Liver (tissue), 3 donors: ENCODE results near the gene AP2A2.

Experiments used
- EGR1 ChIP-seq, 2 donors: IDR thresholded peaks; 2 replicates each; pipeline ENCODE4 v1.6.1; 2016 to 2018; ENCODE audit warnings: antibody characterized with exemption in 2 of 2, low read depth in 2 of 2
- JUND ChIP-seq, 2 donors: IDR thresholded peaks; 2 replicates each; pipeline ENCODE4 v1.6.1; 2016; ENCODE audit warnings: antibody characterized with exemption in 2 of 2
- RAD21 ChIP-seq, 2 donors: IDR thresholded peaks; 2 replicates each; pipeline ENCODE4 v1.6.1; 2016; ENCODE audit warnings: antibody characterized with exemption in 2 of 2, mild to moderate bottlenecking in 2 of 2
- SP1 ChIP-seq: IDR thresholded peaks from 2 replicates; pipeline ENCODE4 v1.6.1; 2018; ENCODE audit warnings: antibody characterized with exemption, mild to moderate bottlenecking
- TAF1 ChIP-seq: conservative IDR thresholded peaks from 2 replicates; pipeline ENCODE4 v1.6.1; 2016; ENCODE audit warnings: antibody characterized with exemption, mild to moderate bottlenecking
- YY1 ChIP-seq: IDR thresholded peaks from 2 replicates; pipeline ENCODE4 v1.6.1; 2016; ENCODE audit warnings: antibody characterized with exemption, mild to moderate bottlenecking
- TF ChIP-seq, protein P1 (sequence below): fragments of 150-350 bp; IDR thresholded peaks from 2 replicates; pipeline ENCODE4 v1.5.1; 2017; ENCODE audit warnings: improper control_type of control experiment, low read depth, low read length; ENCODE audit not compliant: missing input control
- TF ChIP-seq, protein P2 (sequence below): IDR thresholded peaks from 2 replicates; pipeline ENCODE4 v1.6.1; 2016; ENCODE audit warnings: antibody characterized with exemption
- donor health status: healthy.
- donor health status: healthy.

DNA sequence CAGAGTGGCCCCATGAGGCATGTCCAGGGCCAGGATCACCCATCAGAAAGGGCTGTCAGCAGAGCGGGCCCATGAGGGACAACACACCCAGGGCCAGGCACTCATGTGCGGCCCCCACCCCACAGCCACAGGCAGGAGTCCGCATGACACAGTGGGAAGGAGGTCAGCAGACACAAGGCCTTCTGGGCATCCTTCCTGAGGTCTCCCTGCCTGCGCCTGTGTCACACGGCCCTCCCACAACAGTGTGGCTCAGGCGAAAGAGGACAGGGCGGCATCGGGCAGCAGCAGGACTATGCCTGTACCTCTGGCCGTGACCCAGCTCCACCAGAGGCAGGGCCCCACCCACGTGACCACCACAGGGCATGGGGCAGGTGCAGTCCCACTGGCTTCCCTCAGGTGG, 42.1 kb upstream of the AP2A2 start:
- TF ChIP-seq, protein P1, sequence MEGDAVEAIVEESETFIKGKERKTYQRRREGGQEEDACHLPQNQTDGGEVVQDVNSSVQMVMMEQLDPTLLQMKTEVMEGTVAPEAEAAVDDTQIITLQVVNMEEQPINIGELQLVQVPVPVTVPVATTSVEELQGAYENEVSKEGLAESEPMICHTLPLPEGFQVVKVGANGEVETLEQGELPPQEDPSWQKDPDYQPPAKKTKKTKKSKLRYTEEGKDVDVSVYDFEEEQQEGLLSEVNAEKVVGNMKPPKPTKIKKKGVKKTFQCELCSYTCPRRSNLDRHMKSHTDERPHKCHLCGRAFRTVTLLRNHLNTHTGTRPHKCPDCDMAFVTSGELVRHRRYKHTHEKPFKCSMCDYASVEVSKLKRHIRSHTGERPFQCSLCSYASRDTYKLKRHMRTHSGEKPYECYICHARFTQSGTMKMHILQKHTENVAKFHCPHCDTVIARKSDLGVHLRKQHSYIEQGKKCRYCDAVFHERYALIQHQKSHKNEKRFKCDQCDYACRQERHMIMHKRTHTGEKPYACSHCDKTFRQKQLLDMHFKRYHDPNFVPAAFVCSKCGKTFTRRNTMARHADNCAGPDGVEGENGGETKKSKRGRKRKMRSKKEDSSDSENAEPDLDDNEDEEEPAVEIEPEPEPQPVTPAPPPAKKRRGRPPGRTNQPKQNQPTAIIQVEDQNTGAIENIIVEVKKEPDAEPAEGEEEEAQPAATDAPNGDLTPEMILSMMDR = no peak
- no peak for TF ChIP-seq TAF1
- TF ChIP-seq YY1 = no peak
- no peak for TF ChIP-seq SP1
- no peak for TF ChIP-seq JUND (IDR thresholded peaks at IDR 0.05)
- no peak for TF ChIP-seq EGR1 (IDR thresholded peaks at IDR 0.05; ENCODE audit: low read depth in 2 of 2)
- no peak for TF ChIP-seq RAD21 (IDR thresholded peaks at IDR 0.05)
- TF ChIP-seq, protein P2, sequence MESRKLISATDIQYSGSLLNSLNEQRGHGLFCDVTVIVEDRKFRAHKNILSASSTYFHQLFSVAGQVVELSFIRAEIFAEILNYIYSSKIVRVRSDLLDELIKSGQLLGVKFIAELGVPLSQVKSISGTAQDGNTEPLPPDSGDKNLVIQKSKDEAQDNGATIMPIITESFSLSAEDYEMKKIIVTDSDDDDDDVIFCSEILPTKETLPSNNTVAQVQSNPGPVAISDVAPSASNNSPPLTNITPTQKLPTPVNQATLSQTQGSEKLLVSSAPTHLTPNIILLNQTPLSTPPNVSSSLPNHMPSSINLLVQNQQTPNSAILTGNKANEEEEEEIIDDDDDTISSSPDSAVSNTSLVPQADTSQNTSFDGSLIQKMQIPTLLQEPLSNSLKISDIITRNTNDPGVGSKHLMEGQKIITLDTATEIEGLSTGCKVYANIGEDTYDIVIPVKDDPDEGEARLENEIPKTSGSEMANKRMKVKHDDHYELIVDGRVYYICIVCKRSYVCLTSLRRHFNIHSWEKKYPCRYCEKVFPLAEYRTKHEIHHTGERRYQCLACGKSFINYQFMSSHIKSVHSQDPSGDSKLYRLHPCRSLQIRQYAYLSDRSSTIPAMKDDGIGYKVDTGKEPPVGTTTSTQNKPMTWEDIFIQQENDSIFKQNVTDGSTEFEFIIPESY = no peak
